ENCODE results near the gene GPAT3.
"Not testable (repeated sequence)": the region's sequence is repeated elsewhere in the genome, so short reads cannot be mapped to it uniquely, and the experiment has no call there.

Gene GPAT3

GRCh38 chr4:83552083-83552482, 16.2 kb downstream of the GPAT3 start:
- DNase-seq (ENCODE audit: low read depth) = no peak

- no peak for DNase-seq (ENCODE audit: low read depth)
These were observed 17.0 kb downstream of the GPAT3 start for GRCh38 chr4:83552924-83553323.

- DNase-seq (ENCODE audit: low read depth) = no peak
These were observed 20.2 kb downstream of the GPAT3 start for GRCh38 chr4:83556006-83556707.

- DNase-seq (ENCODE audit: low read depth) = no peak
These were observed 20.9 kb downstream of the GPAT3 start for GRCh38 chr4:83556816-83557215.

- no peak for DNase-seq (ENCODE audit: low read depth)
These were observed 22.2 kb downstream of the GPAT3 start for GRCh38 chr4:83558059-83558653.

- no peak for DNase-seq (ENCODE audit: low read depth)
These were observed 22.8 kb downstream of the GPAT3 start for GRCh38 chr4:83558680-83559079.

GRCh38 chr4:83560523-83560922, 24.6 kb downstream of the GPAT3 start:
- DNase-seq (ENCODE audit: low read depth) = no peak

GRCh38 chr4:83561381-83561780, 25.5 kb downstream of the GPAT3 start:
- no peak for DNase-seq (ENCODE audit: low read depth)

GRCh38 chr4:83563998-83564397, 28.1 kb downstream of the GPAT3 start:
- no peak for DNase-seq (ENCODE audit: low read depth)

GRCh38 chr4:83568062-83568461, 32.2 kb downstream of the GPAT3 start:
- DNase-seq (ENCODE audit: low read depth) = no peak

- no peak for DNase-seq (ENCODE audit: low read depth)
These were observed 33.5 kb downstream of the GPAT3 start for GRCh38 chr4:83569429-83569828.

- no peak for DNase-seq (ENCODE audit: low read depth)
These were observed 34.1 kb downstream of the GPAT3 start for GRCh38 chr4:83569987-83570386.

- no peak for DNase-seq (ENCODE audit: low read depth)
These were observed 36.9 kb downstream of the GPAT3 start for GRCh38 chr4:83572848-83573247.

GRCh38 chr4:83574247-83574646, 38.3 kb downstream of the GPAT3 start:
- no peak for DNase-seq (ENCODE audit: low read depth)

GRCh38 chr4:83576237-83576636, 40.3 kb downstream of the GPAT3 start:
- DNase-seq (ENCODE audit: low read depth) = not testable (repeated sequence)

- no peak for DNase-seq (ENCODE audit: low read depth)
These were observed 45.7 kb downstream of the GPAT3 start for GRCh38 chr4:83581411-83582288.

GRCh38 chr4:83582289-83582785, 46.4 kb downstream of the GPAT3 start:
- DNase-seq (ENCODE audit: low read depth) = no peak

- no peak for DNase-seq (ENCODE audit: low read depth)
These were observed 50.1 kb downstream of the GPAT3 start for GRCh38 chr4:83585982-83586508.

- DNase-seq (ENCODE audit: low read depth) = no peak
These were observed 53.4 kb downstream of the GPAT3 start for GRCh38 chr4:83589279-83589678.

GRCh38 chr4:83591056-83591455, 55.1 kb downstream of the GPAT3 start:
- DNase-seq (ENCODE audit: low read depth) = no peak

- DNase-seq (ENCODE audit: low read depth) = no peak
These were observed 55.8 kb downstream of the GPAT3 start for GRCh38 chr4:83591730-83592129.

GRCh38 chr4:83599183-83599582, 63.3 kb downstream of the GPAT3 start:
- no peak for DNase-seq (ENCODE audit: low read depth)

All from T follicular helper cell (primary cell).